ENCODE measurements around the gene GXYLT2.

- TF ChIP-seq NFYB (CRISPR knock-in tag; IDR thresholded peaks at IDR 0.05) (no peak), STAT5B (CRISPR knock-in tag; IDR thresholded peaks at IDR 0.05) (no peak)
Observed at GRCh38 chr3:72977060-72977808, 89.4 kb downstream of the GXYLT2 start.

Measured in HepG2 (cell line).